GM12872 (cell line): ENCODE results near the gene ADK.

Experiments used
- TF ChIP-seq, protein P1 (sequence below): IDR thresholded peaks from 3 replicates; pipeline ENCODE4 v1.5.1; 2011; ENCODE audit warnings: low read depth, mild to moderate bottlenecking, low read length, moderate library complexity; ENCODE audit not compliant: insufficient read depth

ADK gene

DNA sequence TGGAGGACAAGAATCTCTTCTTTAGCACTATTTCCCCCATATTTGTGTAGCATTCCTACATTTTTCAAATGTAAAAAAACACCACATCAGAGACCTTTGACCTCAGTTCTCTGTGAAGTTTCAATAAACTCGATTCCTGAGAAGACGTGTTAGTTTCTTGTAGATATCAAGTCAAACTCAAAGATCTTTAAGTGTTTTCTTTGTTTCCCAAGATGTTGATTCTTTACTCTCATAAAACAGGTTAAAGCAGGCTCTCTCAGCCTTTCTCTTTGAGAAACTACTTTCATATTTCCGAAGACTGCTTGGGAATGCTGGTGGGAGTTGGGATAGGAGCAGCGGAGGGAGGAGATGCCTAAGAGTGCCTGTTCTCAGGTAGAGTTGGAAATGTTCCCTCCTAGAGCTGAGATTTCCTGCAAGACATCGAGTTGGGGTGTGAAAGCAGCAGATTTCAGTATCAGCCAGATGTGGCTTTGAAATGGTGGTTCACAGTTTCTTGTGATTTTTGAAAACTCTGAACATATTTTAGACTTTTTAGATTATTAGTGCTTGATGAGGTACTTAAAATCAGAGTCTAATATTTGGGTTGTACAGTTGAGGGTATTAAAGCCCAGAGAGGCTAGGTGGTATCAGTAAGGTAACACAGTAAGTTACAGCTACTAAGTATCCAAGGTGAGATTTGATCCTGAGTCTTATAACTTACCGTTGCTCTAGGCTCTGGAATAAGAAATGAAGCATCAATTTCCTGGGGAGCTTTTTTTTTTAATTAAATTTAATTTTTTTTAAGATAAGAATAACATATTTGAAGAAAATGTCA is 13.9 kb downstream of the ADK start:
- TF ChIP-seq, protein P1, sequence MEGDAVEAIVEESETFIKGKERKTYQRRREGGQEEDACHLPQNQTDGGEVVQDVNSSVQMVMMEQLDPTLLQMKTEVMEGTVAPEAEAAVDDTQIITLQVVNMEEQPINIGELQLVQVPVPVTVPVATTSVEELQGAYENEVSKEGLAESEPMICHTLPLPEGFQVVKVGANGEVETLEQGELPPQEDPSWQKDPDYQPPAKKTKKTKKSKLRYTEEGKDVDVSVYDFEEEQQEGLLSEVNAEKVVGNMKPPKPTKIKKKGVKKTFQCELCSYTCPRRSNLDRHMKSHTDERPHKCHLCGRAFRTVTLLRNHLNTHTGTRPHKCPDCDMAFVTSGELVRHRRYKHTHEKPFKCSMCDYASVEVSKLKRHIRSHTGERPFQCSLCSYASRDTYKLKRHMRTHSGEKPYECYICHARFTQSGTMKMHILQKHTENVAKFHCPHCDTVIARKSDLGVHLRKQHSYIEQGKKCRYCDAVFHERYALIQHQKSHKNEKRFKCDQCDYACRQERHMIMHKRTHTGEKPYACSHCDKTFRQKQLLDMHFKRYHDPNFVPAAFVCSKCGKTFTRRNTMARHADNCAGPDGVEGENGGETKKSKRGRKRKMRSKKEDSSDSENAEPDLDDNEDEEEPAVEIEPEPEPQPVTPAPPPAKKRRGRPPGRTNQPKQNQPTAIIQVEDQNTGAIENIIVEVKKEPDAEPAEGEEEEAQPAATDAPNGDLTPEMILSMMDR: no peak

DNA sequence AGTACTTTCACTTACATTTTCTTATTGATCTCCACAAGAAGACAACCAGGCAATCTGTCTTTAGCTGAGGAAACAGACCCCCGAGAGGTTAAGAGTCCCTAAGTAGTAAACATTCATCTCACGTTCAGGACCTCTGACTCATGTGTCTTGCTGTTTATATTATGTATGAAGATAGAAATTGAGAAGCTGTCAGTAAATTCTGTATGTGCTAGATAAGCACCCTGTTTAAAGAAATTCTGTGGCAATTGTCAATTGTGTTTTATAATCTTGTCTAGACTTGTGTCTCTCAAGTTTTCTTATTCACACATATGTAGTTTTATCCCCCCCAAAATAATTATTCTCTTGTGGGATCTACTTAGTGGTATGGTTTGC is 14.5 kb downstream of the ADK start:
- TF ChIP-seq, protein P1: no peak

DNA sequence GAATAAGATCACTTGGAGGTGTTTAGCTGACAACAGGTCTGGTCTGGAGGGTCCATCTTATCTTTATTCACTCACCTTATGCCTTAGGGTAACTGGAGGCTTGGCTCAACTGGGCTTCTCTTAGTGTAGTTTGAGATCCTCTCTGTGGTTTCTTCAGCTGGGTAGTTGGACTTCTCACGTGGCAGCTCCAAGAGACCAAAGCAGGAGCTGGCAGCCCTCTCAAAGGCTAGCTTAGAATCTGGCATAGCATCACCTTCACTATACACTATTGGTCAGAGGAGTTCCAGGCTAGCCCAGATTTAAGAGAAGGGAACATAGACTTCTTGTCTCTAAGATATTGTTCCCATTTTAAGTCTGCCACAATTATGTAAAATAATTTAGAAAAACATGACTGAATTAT is 16.4 kb downstream of the ADK start:
- TF ChIP-seq, protein P1: no peak

DNA sequence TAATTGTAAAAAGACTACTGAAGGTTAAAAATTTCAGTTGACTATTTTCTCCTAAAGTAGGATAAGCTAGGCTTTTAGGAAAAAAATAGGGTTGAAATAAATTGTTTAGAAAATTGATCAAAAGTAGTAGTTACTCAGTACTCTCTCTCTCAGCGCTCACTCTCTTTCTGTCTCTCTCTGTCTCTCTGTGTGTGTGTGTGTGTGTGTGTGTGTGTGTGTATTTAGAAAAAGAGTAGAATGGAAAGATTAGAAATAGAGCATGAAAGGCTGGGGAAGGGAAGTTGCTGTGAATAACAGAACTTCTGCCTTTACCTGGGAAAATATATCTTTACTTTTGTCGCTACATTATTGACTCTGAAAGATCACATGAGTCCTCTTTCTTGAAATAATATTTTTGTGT is 20.6 kb downstream of the ADK start:
- TF ChIP-seq, protein P1: no peak

DNA sequence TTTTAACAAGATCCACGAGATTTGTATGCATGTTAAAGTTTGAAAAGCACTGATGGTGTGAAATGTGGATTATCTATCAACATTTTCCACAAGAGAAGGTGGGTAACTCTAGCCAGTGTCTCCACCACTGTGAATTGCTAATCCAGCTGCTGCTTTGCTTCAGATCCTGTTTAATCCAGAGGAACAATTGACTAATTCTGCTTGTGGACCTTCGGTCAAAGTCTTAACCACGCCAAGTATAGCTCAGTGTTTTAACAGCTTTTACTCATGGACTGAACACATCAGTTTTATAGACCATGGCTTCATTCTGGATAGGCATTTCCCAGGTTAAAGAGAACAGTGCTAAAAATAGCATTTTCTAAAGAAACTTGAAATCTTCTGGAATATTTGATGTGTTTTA is 23.5 kb downstream of the ADK start:
- TF ChIP-seq, protein P1: no peak

DNA sequence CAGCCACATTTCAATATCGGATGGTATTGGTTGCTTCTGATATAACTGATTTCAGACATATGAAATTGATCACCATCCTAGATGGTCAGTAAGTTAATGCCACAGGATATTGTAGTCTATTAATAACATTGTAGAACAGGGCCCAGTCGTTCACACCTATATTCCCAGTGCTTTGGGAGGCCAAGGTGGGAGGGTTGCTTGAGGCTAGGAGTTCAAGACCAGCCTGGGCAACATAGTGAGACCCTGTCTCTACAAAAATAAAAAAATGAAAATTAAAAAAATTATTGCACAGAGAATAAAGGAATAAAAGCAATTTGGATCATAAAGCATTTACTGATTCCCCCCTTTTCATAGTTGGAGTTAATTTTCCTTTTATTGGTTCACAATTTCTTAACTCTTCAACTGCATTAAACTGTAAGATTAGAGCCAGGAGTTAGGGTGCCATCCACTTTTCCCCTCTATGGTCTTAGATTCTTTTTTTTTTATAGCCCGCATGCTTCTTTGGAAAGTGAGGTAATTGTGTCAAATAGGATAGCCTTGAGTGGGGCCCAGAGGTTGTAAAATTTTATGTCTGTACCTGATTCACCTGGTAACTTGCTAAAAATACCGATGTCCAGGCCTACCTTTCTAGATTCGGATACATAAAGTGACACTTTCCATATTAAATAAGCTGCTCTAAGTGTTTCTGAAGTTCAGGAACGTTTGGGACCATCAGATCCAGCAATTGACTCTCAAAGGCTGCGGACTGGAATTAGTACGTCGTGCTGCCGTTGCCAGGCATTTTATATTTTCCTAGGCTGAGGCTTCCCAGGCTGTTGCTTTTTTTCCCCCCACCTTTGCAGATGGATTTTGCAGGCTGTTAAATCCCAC is 24.7 kb downstream of the ADK start:
- TF ChIP-seq, protein P1: no peak

DNA sequence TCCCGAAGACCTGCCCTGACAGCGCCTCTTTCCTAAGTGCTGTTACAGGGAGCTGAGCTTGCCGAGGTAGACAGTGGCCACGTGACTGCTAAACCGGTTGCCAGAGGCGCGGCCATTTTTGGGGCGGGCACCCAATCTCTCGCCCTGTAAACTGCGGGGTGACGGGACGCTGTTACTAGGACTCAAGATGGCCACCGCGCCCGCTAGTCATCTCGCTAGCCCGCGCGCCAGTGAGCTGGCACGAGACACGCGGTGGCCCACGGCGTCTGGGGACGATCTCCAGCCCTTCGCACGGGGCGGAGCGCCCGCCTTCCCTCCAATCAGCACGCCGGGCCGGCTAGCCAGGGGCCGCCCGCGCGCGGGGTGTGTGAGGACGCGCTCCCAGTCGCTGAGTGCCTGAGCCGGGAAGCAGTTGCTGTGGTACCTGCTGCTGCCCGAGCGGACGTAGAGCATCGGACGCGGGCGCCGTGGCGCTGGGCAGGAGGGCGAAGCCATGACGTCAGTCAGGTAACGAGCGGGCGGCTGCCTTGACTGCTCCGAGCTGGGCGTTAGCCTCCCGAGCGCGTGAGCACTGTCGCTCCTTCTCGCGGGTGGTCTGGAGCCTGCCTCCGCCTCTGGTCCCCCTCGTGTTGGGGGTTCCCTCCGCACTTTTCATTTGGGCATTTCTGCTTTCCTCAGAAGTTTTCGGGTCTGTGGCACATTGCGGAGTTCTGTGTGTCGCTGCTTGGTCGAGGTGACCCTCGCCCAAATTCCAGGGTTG is 25.5 kb downstream of the ADK start:
- TF ChIP-seq, protein P1: no peak
